Mesodermal cell (in vitro differentiated cells): ENCODE measurements around the gene PSKH1.

Experiments used
- H3K27ac ChIP-seq: 2 replicates; pipeline ENCODE4 v1.7.0; 2013; ENCODE audit warnings: mild to moderate bottlenecking, low read depth, low read length, moderate library complexity; ENCODE audit not compliant: severe bottlenecking
- H3K36me3 ChIP-seq: 2 replicates; pipeline ENCODE4 v1.7.1; 2013; ENCODE audit warnings: mild to moderate bottlenecking, low read length, moderate library complexity; ENCODE audit not compliant: control insufficient read depth, insufficient read depth
- H3K4me1 ChIP-seq: one replicate; pipeline ENCODE4 v1.7.1; 2013; ENCODE audit warnings: mild to moderate bottlenecking, low read length; ENCODE audit not compliant: insufficient read depth, control insufficient read depth, poor library complexity, severe bottlenecking
- H3K4me3 ChIP-seq: 2 replicates; pipeline ENCODE4 v1.7.0; 2013; ENCODE audit warnings: low read length, control low read depth, mild to moderate bottlenecking; ENCODE audit not compliant: insufficient read depth, poor library complexity, severe bottlenecking; ENCODE audit errors: extremely low read depth
- H3K9me3 ChIP-seq: 2 replicates; pipeline ENCODE4 v1.7.1; 2013; ENCODE audit warnings: mild to moderate bottlenecking, low read length, moderate library complexity; ENCODE audit not compliant: control insufficient read depth
- WGBS, 2 experiments: methylation state at CpG; one replicate each; pipeline ENCODE4 v1.1.5; 2013; ENCODE audit warnings: missing lambda C conversion rate in 2 of 2; ENCODE audit not compliant: insufficient coverage in 2 of 2; 5-methylcytosine and 5-hydroxymethylcytosine counted together

Gene PSKH1

DNA sequence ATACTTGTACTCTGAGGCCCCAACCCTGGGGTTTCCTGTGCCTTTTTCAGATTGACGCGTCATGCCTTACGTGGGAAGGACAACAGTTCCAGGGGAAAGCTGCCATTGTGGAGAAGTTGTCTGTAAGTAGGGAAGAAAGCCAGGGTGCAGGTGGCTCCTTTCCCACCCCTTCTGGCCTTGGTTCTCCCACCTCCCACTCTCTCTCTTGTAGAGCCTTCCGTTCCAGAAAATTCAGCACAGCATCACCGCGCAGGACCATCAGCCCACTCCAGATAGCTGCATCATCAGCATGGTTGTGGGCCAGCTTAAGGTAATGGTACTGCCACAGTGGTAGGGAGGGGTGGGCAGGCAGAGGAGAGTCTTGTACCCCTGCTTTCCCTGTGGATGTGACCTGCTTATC is 24.8 kb upstream of the PSKH1 start:
- Histone ChIP-seq H3K27ac (no peak overlapping the region), H3K4me3 (no peak overlapping the region), H3K4me1 (peaks cover under 1% of the 10 kb centered on the region), H3K36me3 (peaks cover 87% of the 10 kb centered on the region), H3K9me3 (no peaks in the 10 kb centered on the region)
- 100% methylated on average over 1 to 2 of the region's 6 CpGs for WGBS, 2 experiments

- H3K4me1 ChIP-seq = peaks cover 7% of the 10 kb centered on the region
- WGBS, 2 experiments = 87 to 97% methylated on average over 6 to 7 of the region's 7 CpGs
- H3K36me3 ChIP-seq = peaks cover 76% of the 10 kb centered on the region
- no peaks in the 10 kb centered on the region for H3K9me3 ChIP-seq
- H3K27ac ChIP-seq = no peak overlapping the region
- no peak overlapping the region for H3K4me3 ChIP-seq
Observed at GRCh38 chr16:67869653-67870052, 23.4 kb upstream of the PSKH1 start.

GRCh38 chr16:67871256-67871655 is 21.8 kb upstream of the PSKH1 start:
- H3K36me3 ChIP-seq = peaks cover 74% of the 10 kb centered on the region
- 95% methylated on average over 2 of the region's 3 CpGs; no CpG with 5 or more reads in 1 of the 2 experiments for WGBS, 2 experiments
- H3K27ac ChIP-seq = no peak overlapping the region
- no peak overlapping the region for H3K4me3 ChIP-seq
- H3K4me1 ChIP-seq = peaks cover 7% of the 10 kb centered on the region
- H3K9me3 ChIP-seq = no peaks in the 10 kb centered on the region

DNA sequence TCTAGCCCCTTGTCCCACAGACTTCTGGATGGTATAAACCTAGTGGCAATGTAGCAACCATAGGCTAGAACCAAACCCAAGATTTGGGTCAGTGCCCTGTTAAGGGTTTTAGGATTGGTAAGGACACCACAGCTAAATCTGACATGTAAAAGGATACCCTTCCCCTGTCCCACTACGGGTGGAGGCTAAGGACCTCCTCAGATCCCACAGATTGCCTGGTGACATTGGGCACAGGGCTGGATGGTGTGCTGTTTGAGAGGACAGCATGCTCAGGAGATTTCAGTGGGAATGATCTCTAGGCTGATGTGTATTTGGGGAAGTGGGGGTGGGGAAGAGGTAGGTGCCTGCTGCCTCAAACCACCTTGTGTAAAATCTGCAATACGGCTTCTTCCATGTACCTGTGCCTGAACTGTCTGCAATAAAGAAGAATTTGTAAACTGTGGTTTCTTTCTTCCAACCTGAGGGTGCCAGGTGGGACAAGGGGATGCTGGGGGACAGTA is 20.9 kb upstream of the PSKH1 start:
- Histone ChIP-seq H3K9me3 (no peaks in the 10 kb centered on the region), H3K36me3 (peaks cover 74% of the 10 kb centered on the region), H3K27ac (peak overlapping the region; percentile 64), H3K4me1 (peaks cover 7% of the 10 kb centered on the region), H3K4me3 (peak overlapping the region; percentile 79)
- WGBS, 2 experiments = 92 to 100% methylated on average over 1 of the region's 2 CpGs

- peaks cover 74% of the 10 kb centered on the region for H3K36me3 ChIP-seq
- peaks cover 7% of the 10 kb centered on the region for H3K4me1 ChIP-seq
- peak within 1 kb of the TSS; percentile 79 for H3K4me3 ChIP-seq
- peak within 1 kb of the TSS; percentile 64 for H3K27ac ChIP-seq
- no peaks in the 10 kb centered on the region for H3K9me3 ChIP-seq
- 7% methylated on average over 43 to 66 of the region's 72 CpGs for WGBS, 2 experiments
Observed at GRCh38 chr16:67872631-67873434, 20.2 kb upstream of the PSKH1 start, which contains the start of gene EDC4. EDC4 (plus strand) TSS chr16:67873052; CDS start chr16:67873262, 210 bp downstream.

DNA sequence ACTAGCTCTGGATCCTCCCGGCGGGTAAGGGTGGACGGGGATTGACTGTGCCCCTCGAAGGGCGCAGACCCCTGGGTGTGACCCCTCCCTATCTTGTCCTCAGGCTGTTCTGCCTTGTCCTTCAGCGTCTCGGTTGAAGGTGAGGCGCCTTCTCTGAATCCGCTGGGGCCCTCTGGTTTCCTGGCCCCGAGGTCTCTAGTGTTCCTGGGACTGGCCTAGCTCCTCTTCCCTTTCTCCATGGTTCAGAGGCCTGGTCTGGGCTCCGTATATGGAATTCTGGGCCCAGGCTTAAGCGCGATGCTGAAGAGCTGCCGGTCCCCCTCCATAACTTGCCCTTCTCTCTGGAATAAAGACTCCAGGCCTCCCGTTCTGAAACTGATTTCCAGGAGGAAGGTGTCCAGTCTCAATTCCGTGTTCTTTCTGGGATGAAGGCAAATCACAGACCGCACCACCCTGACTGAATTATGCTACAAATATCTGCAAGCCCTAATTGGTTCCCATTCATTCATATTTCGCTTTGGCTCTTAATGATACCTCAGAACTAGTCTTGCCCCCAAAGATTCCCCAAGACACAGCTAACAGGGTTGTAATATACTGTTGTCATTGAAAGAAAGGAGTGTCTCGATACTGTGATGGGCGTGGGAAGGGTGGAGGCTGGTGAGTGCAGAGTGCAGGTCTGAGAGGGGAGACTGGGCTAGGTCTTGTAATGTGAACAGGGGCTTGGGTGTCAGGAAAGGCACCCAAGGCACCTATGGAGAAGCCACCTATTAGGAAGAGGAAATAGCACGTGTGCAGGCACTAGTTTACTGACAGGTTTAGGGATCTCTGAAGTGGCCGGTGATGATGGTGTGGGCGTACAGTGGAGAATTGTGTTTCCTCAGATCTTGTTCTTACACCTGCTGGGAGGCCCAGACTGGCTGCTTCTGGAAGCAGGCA is 19.4 kb upstream of the PSKH1 start:
- Histone ChIP-seq H3K27ac (peak overlapping the region; percentile 64), H3K4me3 (peak overlapping the region; percentile 79), H3K36me3 (peaks cover 74% of the 10 kb centered on the region), H3K9me3 (no peaks in the 10 kb centered on the region), H3K4me1 (peaks cover 7% of the 10 kb centered on the region)
- WGBS, 2 experiments = 24 to 27% methylated on average over 19 to 22 of the region's 23 CpGs

- H3K4me3 ChIP-seq = peak overlapping the region; percentile 79
- no peaks in the 10 kb centered on the region for H3K9me3 ChIP-seq
- H3K4me1 ChIP-seq = peaks cover 7% of the 10 kb centered on the region
- no peak overlapping the region for H3K27ac ChIP-seq
- peaks cover 74% of the 10 kb centered on the region for H3K36me3 ChIP-seq
- 96 to 100% methylated on average over 3 of the region's 3 CpGs for WGBS, 2 experiments
Observed at GRCh38 chr16:67874372-67874771, 18.7 kb upstream of the PSKH1 start.

- Histone ChIP-seq H3K9me3 (no peaks in the 10 kb centered on the region), H3K4me3 (no peak overlapping the region), H3K36me3 (peaks cover 73% of the 10 kb centered on the region), H3K27ac (no peak overlapping the region), H3K4me1 (peaks cover 7% of the 10 kb centered on the region)
- 99 to 100% methylated on average over 8 to 11 of the region's 11 CpGs for WGBS, 2 experiments
Observed at GRCh38 chr16:67877064-67877463, 16.0 kb upstream of the PSKH1 start.

GRCh38 chr16:67878232-67878631 is 14.8 kb upstream of the PSKH1 start:
- peaks cover 7% of the 10 kb centered on the region for H3K4me1 ChIP-seq
- WGBS, 2 experiments = 93 to 98% methylated on average over 2 to 4 of the region's 6 CpGs
- no peaks in the 10 kb centered on the region for H3K9me3 ChIP-seq
- H3K4me3 ChIP-seq = no peak overlapping the region
- no peak overlapping the region for H3K27ac ChIP-seq
- H3K36me3 ChIP-seq = peaks cover 79% of the 10 kb centered on the region

GRCh38 chr16:67878846-67879245 is 14.2 kb upstream of the PSKH1 start:
- Histone ChIP-seq H3K36me3 (peaks cover 84% of the 10 kb centered on the region), H3K4me1 (peaks cover 5% of the 10 kb centered on the region), H3K4me3 (no peak overlapping the region), H3K9me3 (no peaks in the 10 kb centered on the region), H3K27ac (no peak overlapping the region)
- WGBS, 2 experiments = 93 to 96% methylated on average over 9 of the region's 9 CpGs
